Activated CD8-positive, alpha-beta memory T cell treated with anti-CD3 and anti-CD28 coated beads, Interleukin-2, amount 10 ng/mL, durations not matched to agents 7 days and 5 days (primary cell): ENCODE results near the gene CLNK. TPM values are rescaled to one million over a fixed set of nuclear protein-coding genes. Genes with fewer than 3 reads are reported as not detected.

Experiments
- ATAC-seq: fragments of 150-1000 bp; cut with Tn5 transposase; one replicate; pipeline ENCODE4 v1.10.0; 2021; ENCODE audit warnings: moderate library complexity
- CTCF ChIA-PET: fragments of 350-600 bp; sonication (Branson Sonifier 250); formaldehyde crosslinking; loops from one replicate; lab custom pipeline; 2021; ENCODE audit warnings: antibody characterized with exemption; lab: Charles Lee
- DNase-seq: peaks from one replicate; pipeline ENCODE4 v3.0.0-alpha.2; 2020
- H3K27ac Mint-ChIP-seq: one replicate; pipeline ENCODE4 v1.8.0; 2021; ENCODE audit warnings: mild to moderate bottlenecking, mixed read lengths
- H3K27me3 Mint-ChIP-seq: one replicate; pipeline ENCODE4 v1.8.0; 2021; ENCODE audit warnings: mixed read lengths
- H3K36me3 Mint-ChIP-seq: one replicate; pipeline ENCODE4 v1.8.0; 2021; ENCODE audit warnings: mild to moderate bottlenecking, mixed read lengths
- H3K4me1 Mint-ChIP-seq: one replicate; pipeline ENCODE4 v1.8.0; 2021; ENCODE audit warnings: mixed read lengths
- H3K4me3 Mint-ChIP-seq: one replicate; pipeline ENCODE4 v1.8.0; 2021; ENCODE audit warnings: mild to moderate bottlenecking, moderate library complexity, mixed read lengths
- H3K9me3 Mint-ChIP-seq: one replicate; pipeline ENCODE4 v1.8.0; 2022; ENCODE audit warnings: low read depth, mixed read lengths
- total RNA-seq, 2 experiments: library from RNA; stranded (reverse); gene quantifications; one replicate each; pipeline ENCODE4 v1.2.3, GENCODE V29; 2021

The CLNK gene
- total RNA-seq, 2 experiments from 2014 or later = 0.18 to 0.61 TPM

GRCh38 chr4:10611673-10612072 is 72.9 kb downstream of the CLNK start:
- DNase-seq (no peak), ATAC-seq (no peak)
- H3K4me1 Mint-ChIP-seq = no peaks in the 10 kb centered on the region
- no peak overlapping the region for H3K27ac Mint-ChIP-seq
- no peak overlapping the region for H3K4me3 Mint-ChIP-seq
- no peaks in the 10 kb centered on the region for H3K9me3 Mint-ChIP-seq
- CTCF ChIA-PET = interaction anchor here (0.6 kb wide), 1 partner anchor 901 kb away, joined by 3 read pairs; no protein-coding TSS in a partner anchor
- H3K27me3 Mint-ChIP-seq = no peaks in the 10 kb centered on the region
- no peaks in the 10 kb centered on the region for H3K36me3 Mint-ChIP-seq

DNA sequence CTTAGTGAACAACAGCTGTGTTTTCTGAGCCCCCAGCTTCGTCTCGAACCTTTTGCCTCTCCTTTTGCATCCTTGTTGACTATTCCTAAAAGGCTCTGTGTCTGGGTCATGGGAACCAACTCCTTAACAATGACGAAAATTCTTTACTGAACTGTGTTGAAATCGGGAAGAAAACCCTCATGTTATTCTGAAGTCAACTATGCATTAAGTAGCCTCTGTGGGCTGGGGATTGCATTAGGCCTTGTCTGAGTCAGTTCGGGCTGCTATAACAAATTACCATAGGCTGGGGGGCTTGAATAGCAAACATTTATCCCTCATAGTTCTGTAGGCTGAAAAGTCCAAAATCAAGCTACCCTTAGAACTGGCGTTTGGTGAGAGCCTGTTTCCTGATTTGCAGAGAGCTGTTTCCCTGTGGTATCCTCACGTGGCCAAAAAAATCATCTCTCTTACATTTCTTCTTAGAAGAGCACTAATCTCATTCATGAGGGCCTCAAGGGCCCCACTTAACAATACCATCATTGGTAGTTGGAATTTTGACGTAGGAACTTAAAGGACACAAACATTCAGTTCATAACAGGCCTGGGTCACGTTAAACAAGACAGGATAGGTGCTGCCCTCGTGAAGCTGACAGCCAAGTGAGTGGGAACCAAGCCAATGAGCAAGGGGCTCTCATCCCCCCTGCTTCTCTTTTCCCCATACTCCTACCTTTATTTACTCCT is 75.9 kb downstream of the CLNK start:
- Mint-ChIP-seq H3K4me1 (no peaks in the 10 kb centered on the region), H3K9me3 (no peaks in the 10 kb centered on the region), H3K36me3 (no peaks in the 10 kb centered on the region), H3K4me3 (no peak overlapping the region), H3K27me3 (no peaks in the 10 kb centered on the region), H3K27ac (no peak overlapping the region)
- DNase-seq (no peak), ATAC-seq (no peak)
- CTCF ChIA-PET = no interaction called here

DNA sequence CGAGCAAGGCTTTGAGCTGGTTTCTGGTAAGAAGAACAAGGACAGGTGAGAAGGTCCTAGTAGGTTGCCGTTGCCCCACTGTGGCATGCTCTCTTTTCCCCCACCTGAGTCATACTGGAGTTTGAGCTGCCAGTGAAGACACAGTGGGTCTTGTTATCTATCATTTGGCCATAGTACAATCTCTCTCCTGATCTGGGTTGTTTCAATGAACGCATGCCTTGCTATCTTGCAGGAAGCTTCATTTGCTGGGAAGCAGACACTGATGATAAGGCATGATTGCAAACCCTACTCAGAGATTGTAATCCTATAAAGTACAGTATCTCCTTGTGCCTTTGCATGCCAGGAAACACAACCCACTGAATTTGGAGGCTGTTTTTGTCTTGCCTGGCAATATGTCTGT is 77.4 kb downstream of the CLNK start:
- ATAC-seq (no peak), DNase-seq (no peak)
- no peaks in the 10 kb centered on the region for H3K27me3 Mint-ChIP-seq
- H3K27ac Mint-ChIP-seq = no peak overlapping the region
- no peak overlapping the region for H3K4me3 Mint-ChIP-seq
- CTCF ChIA-PET = no interaction called here
- H3K9me3 Mint-ChIP-seq = no peaks in the 10 kb centered on the region
- no peaks in the 10 kb centered on the region for H3K4me1 Mint-ChIP-seq
- no peaks in the 10 kb centered on the region for H3K36me3 Mint-ChIP-seq

DNA sequence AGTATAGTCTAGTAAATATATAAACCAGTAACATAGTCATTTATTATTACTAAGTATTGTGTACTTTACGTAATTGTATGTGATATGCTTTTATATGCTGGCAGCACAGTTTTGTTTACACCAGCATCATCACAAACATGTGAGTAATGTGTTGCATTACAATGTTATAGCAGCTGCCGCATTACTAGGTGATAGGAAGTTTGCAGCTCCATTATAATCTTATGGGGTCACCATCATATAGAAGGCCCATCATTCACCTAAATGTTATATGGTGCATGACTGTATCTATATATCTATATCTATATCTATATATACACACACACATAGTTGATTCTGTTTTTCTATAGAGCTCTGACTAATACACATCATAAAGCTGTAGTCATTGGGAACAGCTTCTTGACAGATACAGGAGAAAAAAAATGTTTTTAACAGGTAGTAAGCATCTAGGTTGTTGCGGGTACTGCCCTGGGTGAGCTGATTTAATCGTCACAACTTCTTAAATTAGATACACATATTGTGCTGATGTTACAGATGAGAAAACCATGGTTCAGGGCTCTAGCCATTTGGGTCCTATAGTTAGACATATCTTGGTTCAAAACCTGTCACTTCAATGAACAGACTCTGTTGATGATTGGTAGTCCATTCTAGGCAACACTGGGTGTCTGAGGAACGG is 77.9 kb downstream of the CLNK start:
- no peaks in the 10 kb centered on the region for H3K27me3 Mint-ChIP-seq

GRCh38 chr4:10605746-10606482 is 78.7 kb downstream of the CLNK start:
- DNase-seq (no peak), ATAC-seq (no peak)
- H3K4me1 Mint-ChIP-seq = no peaks in the 10 kb centered on the region
- no peak overlapping the region for H3K4me3 Mint-ChIP-seq
- CTCF ChIA-PET = no interaction called here
- no peak overlapping the region for H3K27ac Mint-ChIP-seq
- H3K9me3 Mint-ChIP-seq = no peaks in the 10 kb centered on the region
- no peaks in the 10 kb centered on the region for H3K27me3 Mint-ChIP-seq
- no peaks in the 10 kb centered on the region for H3K36me3 Mint-ChIP-seq

More for the DNA sequence above, 77.9 kb downstream of the CLNK start:
- CTCF ChIA-PET = no interaction called here
- Mint-ChIP-seq H3K4me3 (no peak overlapping the region), H3K4me1 (no peaks in the 10 kb centered on the region), H3K9me3 (no peaks in the 10 kb centered on the region), H3K27ac (no peak overlapping the region), H3K36me3 (no peaks in the 10 kb centered on the region)
- ATAC-seq (no peak), DNase-seq (no peak)

DNA sequence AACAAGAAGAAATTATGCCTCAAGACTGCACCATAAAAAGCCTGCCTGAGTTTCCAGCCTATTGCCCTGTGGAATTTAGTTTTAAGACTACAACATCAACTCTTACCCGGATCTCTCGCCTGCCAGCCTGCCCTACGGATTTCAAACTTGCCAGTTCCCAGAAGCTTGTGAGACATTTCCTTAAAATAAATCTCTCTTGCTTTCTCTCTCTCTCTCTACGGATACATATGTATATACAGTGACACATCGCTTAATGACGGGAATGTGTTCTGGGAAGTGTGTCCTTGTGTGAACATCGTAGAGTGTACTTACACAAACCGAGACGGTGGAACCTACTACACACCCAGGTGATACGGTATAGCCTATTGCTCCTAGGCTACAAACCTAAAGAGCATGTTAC is 79.5 kb downstream of the CLNK start:
- no peaks in the 10 kb centered on the region for H3K36me3 Mint-ChIP-seq
- CTCF ChIA-PET = no interaction called here
- no peak overlapping the region for H3K27ac Mint-ChIP-seq
- DNase-seq (no peak), ATAC-seq (no peak)
- no peaks in the 10 kb centered on the region for H3K9me3 Mint-ChIP-seq
- H3K27me3 Mint-ChIP-seq = no peaks in the 10 kb centered on the region
- no peak overlapping the region for H3K4me3 Mint-ChIP-seq
- no peaks in the 10 kb centered on the region for H3K4me1 Mint-ChIP-seq

DNA sequence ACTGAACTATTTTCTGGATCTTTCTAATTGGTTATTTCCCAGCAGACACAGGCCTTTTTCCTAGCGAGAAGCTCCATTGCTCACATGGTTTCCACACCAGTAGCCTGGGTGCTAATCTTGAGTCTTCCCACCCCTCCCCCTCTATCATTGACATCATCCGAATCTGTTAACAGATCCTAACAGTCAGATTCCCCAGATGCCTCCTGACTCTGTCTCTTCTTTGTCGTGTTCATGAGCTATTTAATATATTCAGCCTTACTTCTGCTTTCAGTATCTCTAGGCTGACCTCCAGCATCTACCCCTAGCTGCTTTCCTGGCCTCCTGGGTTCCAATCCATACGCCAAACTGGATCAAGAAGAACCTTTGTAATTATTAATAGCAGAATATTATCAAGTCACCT is 85.0 kb downstream of the CLNK start:
- no peaks in the 10 kb centered on the region for H3K9me3 Mint-ChIP-seq
- no peak overlapping the region for H3K27ac Mint-ChIP-seq
- DNase-seq (no peak), ATAC-seq (no peak)
- H3K4me3 Mint-ChIP-seq = no peak overlapping the region
- no peaks in the 10 kb centered on the region for H3K4me1 Mint-ChIP-seq
- peaks cover 2% of the 10 kb centered on the region for H3K27me3 Mint-ChIP-seq
- CTCF ChIA-PET = no interaction called here
- H3K36me3 Mint-ChIP-seq = no peaks in the 10 kb centered on the region

- Mint-ChIP-seq H3K27me3 (peaks cover 2% of the 10 kb centered on the region), H3K9me3 (no peaks in the 10 kb centered on the region), H3K4me1 (no peaks in the 10 kb centered on the region), H3K36me3 (no peaks in the 10 kb centered on the region), H3K27ac (no peak overlapping the region), H3K4me3 (no peak overlapping the region)
- CTCF ChIA-PET = no interaction called here
- DNase-seq = no peak
- ATAC-seq = no peak
Observed at GRCh38 chr4:10598829-10599228, 85.7 kb downstream of the CLNK start.

DNA sequence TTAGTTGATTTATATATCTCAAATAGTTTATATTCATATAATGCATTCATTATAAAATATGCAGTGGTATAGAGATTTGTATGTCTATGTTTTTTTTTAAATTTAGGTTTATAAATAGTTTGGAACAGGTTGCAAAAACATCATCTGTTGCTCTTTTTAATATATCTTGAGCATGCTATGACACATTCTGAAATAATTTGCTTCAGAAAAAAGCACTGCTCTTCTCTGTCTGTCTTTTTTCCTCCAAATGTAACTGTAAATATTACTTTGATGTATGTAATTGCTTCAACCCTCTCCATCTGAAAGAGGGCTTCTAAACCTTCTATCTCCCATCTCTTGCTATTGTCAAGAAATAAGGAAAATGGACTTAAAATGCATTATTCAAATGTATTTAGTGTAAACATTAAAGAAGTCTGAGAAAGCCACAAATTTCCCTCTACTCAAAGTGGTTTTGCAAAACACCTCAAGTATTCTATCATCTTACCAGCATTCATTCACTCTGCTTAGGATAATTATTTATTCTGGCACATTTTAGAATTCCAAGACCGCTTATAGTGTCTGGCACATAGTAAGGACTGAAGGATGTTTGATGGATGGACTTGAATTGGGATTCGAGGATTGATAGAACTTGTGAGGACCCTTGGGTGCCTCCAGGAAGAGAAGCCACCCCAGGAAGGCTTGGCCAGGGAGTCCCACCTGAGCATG is 87.8 kb downstream of the CLNK start:
- H3K27me3 Mint-ChIP-seq = peaks cover 2% of the 10 kb centered on the region
- CTCF ChIA-PET = no interaction called here
- no peak overlapping the region for H3K4me3 Mint-ChIP-seq
- no peaks in the 10 kb centered on the region for H3K36me3 Mint-ChIP-seq
- H3K4me1 Mint-ChIP-seq = no peaks in the 10 kb centered on the region
- no peak overlapping the region for H3K27ac Mint-ChIP-seq
- ATAC-seq (no peak), DNase-seq (no peak)
- H3K9me3 Mint-ChIP-seq = no peaks in the 10 kb centered on the region

DNA sequence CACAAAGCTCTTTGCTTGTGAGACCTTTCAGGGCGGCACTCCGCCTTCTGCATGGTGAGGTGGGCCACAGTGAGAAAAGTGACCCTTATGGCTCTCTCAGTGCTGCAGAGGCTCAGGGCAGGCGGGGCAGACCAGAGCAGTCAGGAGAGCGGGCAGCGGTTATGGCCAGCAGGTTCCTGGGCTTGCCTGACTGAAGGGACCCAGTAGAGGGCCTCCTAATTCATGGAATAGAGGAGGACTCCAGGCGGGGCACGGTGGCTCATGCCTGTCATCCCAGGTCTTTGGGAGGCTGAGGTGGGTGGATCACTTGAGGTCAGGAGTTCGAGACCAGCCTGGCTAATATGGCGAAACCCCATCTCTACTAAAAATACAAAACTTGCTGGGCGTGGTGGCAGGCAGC is 91.4 kb downstream of the CLNK start:
- Mint-ChIP-seq H3K27ac (no peak overlapping the region), H3K36me3 (no peaks in the 10 kb centered on the region), H3K4me1 (peaks cover 10% of the 10 kb centered on the region), H3K9me3 (no peaks in the 10 kb centered on the region), H3K27me3 (no peaks in the 10 kb centered on the region), H3K4me3 (no peak overlapping the region)
- ATAC-seq (no peak), DNase-seq (no peak)
- CTCF ChIA-PET = no interaction called here

GRCh38 chr4:10590896-10591295 is 93.7 kb downstream of the CLNK start:
- no peaks in the 10 kb centered on the region for H3K9me3 Mint-ChIP-seq
- peaks cover 15% of the 10 kb centered on the region for H3K4me1 Mint-ChIP-seq
- H3K27me3 Mint-ChIP-seq = no peaks in the 10 kb centered on the region
- no peak overlapping the region for H3K4me3 Mint-ChIP-seq
- no peak overlapping the region for H3K27ac Mint-ChIP-seq
- CTCF ChIA-PET = interaction anchor here (1.5 kb wide), 1 partner anchor 9 kb away, joined by 5 read pairs; no protein-coding TSS in a partner anchor
- no peaks in the 10 kb centered on the region for H3K36me3 Mint-ChIP-seq
- ATAC-seq (no peak), DNase-seq (no peak)

- no peaks in the 10 kb centered on the region for H3K9me3 Mint-ChIP-seq
- H3K27me3 Mint-ChIP-seq = no peaks in the 10 kb centered on the region
- DNase-seq (no peak), ATAC-seq (no peak)
- H3K4me3 Mint-ChIP-seq = no peak overlapping the region
- no peak overlapping the region for H3K27ac Mint-ChIP-seq
- H3K4me1 Mint-ChIP-seq = peaks cover 15% of the 10 kb centered on the region
- CTCF ChIA-PET = interaction anchor here (1.2 to 1.5 kb wide), 2 partner anchors 8 to 13 kb away, joined by 3 to 5 read pairs; no protein-coding TSS in a partner anchor
- no peaks in the 10 kb centered on the region for H3K36me3 Mint-ChIP-seq
Observed at GRCh38 chr4:10589799-10590198, 94.8 kb downstream of the CLNK start.

- no peak for ATAC-seq
- no peak overlapping the region for H3K27ac Mint-ChIP-seq
- CTCF ChIA-PET = interaction anchor here (1.2 kb wide), 1 partner anchor 12 kb away, joined by 3 read pairs; no protein-coding TSS in a partner anchor
- peaks cover 16% of the 10 kb centered on the region for H3K4me1 Mint-ChIP-seq
- no peaks in the 10 kb centered on the region for H3K36me3 Mint-ChIP-seq
- H3K27me3 Mint-ChIP-seq = no peaks in the 10 kb centered on the region
- no peak for DNase-seq
- no peaks in the 10 kb centered on the region for H3K9me3 Mint-ChIP-seq
- no peak overlapping the region for H3K4me3 Mint-ChIP-seq
Observed at GRCh38 chr4:10589321-10589720, 95.2 kb downstream of the CLNK start.
